Fibroblast of the aortic adventitia (primary cell): ENCODE data around the gene IGF1R. TPM values are rescaled to one million over a fixed set of nuclear protein-coding genes. Genes with fewer than 3 reads are reported as not detected.

Source experiments
- DNase-seq: peaks from one replicate; pipeline ENCODE4 v3.0.0-alpha.2; 2010; ENCODE audit warnings: low read depth
- H3K4me3 ChIP-seq: 2 replicates; pipeline ENCODE4 v1.5.1; 2011; ENCODE audit warnings: low read depth, mild to moderate bottlenecking, control low read depth, low read length, moderate library complexity
- total RNA-seq: library from RNA; depleted of rRNA; stranded (reverse); fragments of >200 nt; gene quantifications from 2 replicates; pipeline ENCODE4 v1.2.3, GENCODE V29; 2012; ENCODE audit warnings: low replicate concordance
- TF ChIP-seq, protein P1 (sequence below): IDR thresholded peaks from 2 replicates; pipeline ENCODE4 v1.5.1; 2011; ENCODE audit warnings: mild to moderate bottlenecking, low read length, control low read depth, inconsistent platforms; ENCODE audit not compliant: insufficient read depth

Gene IGF1R
- total RNA-seq, 1 donor, result 45.6 TPM

GRCh38 chr15:98686983-98687382, 38.6 kb downstream of the IGF1R start:
- TF ChIP-seq, protein P1, sequence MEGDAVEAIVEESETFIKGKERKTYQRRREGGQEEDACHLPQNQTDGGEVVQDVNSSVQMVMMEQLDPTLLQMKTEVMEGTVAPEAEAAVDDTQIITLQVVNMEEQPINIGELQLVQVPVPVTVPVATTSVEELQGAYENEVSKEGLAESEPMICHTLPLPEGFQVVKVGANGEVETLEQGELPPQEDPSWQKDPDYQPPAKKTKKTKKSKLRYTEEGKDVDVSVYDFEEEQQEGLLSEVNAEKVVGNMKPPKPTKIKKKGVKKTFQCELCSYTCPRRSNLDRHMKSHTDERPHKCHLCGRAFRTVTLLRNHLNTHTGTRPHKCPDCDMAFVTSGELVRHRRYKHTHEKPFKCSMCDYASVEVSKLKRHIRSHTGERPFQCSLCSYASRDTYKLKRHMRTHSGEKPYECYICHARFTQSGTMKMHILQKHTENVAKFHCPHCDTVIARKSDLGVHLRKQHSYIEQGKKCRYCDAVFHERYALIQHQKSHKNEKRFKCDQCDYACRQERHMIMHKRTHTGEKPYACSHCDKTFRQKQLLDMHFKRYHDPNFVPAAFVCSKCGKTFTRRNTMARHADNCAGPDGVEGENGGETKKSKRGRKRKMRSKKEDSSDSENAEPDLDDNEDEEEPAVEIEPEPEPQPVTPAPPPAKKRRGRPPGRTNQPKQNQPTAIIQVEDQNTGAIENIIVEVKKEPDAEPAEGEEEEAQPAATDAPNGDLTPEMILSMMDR, result no peak
- no peak for DNase-seq
- H3K4me3 ChIP-seq, result no peak overlapping the region

DNA sequence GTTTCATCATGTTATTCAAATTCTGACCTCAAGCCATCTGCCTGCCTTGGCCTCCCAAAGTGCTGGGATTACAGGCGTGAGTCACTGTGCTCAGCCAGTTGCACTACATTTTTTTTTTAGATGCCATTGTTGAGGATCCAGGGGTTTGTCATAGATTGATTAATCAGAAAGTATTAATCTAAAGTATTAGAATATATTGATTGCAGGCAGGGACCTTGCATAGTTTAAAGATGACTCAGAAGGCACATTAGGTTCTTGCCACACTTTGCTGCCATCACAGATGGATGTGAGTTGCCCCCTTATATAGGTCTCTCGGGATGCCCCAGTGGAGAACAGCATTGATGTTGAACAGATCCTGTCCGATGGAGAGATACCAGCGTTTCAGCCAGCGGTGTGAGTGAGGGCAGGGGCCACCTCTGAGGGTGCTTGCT, 41.1 kb downstream of the IGF1R start:
- no peak overlapping the region for H3K4me3 ChIP-seq
- TF ChIP-seq, protein P1, result no peak
- DNase-seq, result peak; percentile 68

- TF ChIP-seq, protein P1, result no peak
- no peak overlapping the region for H3K4me3 ChIP-seq
- DNase-seq, result no peak
These were observed 42.1 kb downstream of the IGF1R start for GRCh38 chr15:98690272-98690950.

- TF ChIP-seq, protein P1, result no peak
- DNase-seq, result no peak
- no peak overlapping the region for H3K4me3 ChIP-seq
These were observed 43.9 kb downstream of the IGF1R start for GRCh38 chr15:98692213-98692612.

- DNase-seq, result no peak
- TF ChIP-seq, protein P1, result no peak
- no peak overlapping the region for H3K4me3 ChIP-seq
These were observed 45.8 kb downstream of the IGF1R start for GRCh38 chr15:98694161-98694560.

DNA sequence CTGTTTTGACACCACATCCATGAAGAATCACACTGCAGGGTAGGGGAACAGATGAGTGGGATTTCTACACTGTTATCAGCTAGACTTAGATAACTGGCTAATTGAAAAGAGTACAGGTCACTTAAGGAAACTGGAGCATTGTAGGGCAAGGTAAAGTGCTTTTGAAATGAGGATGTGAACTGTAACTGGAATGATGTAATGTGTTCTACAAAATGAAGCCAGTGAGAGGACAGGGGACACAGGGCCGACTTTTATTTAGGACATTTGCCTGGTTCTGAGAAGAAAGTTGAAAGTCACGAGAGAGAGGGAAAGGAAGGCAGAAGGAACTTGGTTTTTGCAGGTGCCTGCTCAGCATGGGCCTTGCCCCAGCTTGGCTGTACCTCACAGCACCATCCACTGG, 50.5 kb downstream of the IGF1R start:
- DNase-seq, result no peak
- TF ChIP-seq, protein P1, result no peak
- H3K4me3 ChIP-seq, result no peak overlapping the region
